Activated CD8-positive, alpha-beta memory T cell treated with anti-CD3 and anti-CD28 coated beads, Interleukin-2, amount 50 U/mL, for 24 hours (primary cell): ENCODE measurements around the gene SAMD14.

ENCODE experiments used
- DNase-seq: peaks from one replicate; pipeline ENCODE4 v3.0.0-alpha.2; 2020; ENCODE audit errors: extremely low read depth

The SAMD14 gene

DNA sequence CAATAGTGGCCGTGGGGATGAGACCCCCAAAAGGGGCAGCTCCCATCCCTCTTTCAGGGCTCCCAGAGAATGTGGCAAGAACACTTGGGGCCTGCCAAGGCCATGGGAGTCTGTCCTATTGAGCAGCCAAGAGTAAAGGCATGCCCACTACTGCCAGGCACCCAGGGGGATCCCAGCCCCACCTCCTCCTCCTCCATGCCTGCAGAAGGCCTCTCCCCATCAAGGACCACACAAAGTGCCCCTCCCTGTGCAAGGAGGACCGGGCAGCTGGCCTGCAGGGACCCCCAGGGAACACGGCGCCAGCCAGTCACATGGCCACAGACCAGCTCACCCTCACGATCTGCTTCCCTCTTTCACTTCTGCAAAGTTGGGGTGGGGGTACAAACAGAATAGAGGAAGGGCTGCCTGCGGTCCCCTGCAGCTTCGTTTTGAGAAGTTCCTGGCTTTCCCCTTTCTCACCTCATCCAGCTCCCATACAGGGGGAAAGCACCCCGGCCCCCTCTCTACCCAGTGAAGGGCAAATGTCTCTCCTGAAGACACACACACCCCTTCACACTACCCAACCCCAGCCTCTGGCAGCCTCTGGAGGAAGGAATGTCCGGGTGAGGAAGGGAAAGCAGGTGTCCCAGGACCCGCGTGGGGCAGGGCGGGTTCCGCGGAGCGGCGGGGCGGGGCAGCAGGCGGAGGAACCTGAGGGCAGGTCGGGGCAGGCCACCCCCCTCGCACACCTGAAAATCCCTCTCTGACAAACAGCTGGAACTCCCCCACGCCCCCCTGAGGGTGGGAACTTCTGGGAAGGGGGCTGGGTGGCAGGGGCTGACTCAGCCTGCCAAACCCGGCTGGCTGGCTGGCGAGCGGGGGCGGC lies 18.5 kb upstream of the SAMD14 start:
- peak; percentile 56 for DNase-seq

DNA sequence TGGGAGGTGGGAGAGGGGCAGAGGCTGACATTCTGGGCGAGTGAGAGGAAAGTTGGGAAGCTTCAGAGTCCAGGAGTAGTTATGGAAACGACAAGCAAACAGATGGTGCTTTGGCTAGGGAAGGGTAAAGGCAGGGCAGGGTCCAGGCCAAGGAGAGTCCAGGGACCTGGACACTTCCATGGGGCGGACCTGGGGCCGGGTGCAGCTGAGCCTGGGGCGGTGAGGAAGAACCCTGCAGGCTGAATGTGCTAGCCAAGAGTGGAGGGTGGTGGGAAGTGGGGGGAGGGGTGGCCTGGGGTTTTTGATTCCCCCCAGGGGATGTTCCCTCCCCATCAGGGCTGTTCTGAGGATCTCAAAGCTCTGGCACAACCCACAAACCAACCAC lies 17.9 kb upstream of the SAMD14 start:
- no peak for DNase-seq

DNA sequence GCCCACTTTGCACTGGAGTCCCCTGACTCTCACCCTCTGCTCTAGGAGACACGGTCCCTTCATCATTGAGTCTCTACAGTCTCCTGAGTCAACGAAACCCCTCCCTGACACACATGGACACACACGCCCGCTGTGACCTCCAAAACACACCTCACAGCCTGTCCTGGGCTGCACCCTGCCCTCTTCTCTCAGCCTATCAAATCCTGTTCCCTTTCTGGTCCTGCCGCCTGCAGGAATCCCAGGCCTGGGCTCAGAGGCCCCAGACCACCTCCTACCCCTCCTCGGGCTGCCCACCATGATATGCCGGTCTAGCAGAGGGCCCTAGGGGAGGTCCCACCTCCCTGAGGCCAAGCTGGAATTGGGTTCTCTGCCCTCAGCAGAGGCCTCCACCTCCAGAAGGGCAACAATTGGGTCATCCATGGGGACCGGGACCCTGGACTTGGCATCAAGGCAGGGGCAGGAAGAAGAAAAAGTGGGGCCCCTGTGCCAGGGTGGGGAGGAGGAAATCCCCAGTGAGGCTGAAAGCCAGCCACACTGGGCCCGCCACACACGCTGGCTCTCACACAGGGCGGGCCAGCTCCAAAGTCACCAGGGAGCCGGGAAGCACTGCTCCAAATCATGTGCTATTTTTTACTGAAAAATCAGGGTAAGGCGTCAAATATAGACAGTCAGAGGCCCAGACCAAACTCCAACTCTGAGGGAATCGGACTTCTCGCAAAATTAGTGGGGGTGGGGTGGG lies 17.1 kb upstream of the SAMD14 start:
- no peak for DNase-seq

DNA sequence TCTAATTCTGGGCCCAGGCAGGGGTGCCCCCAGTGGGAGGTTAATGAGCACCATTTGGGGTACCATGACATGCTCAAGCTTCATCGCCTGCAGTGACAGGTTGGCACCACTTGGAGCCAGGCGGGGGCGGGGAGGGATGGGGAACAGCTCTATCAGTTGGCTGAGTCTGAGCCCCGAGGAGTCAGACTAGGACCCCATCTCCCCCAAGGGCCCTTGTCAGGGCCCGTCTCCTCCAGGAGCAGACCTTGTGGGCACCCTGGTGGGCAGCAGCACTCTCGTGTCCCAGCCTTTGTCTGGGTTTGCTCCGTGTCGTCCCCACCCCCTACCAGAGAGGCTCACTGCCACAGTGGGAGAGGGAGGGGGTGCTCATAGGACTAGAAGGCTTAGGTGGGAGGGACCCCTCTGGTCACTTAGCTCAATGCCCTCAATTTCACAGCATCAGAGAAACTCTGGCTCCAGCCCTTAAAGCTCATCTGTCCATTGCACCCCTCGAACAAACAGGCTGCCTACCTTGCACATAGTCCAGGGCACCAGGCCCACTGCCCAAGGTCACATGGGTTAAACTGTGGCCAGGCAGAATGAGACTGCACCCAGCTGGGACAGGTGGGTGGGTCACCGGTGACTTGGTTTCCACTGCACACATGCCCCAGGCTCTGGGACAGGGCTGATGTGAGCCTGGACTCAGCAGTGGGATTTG lies 16.4 kb upstream of the SAMD14 start:
- DNase-seq = no peak

- no peak for DNase-seq
These were observed 15.7 kb upstream of the SAMD14 start for GRCh38 chr17:50145532-50146229.

GRCh38 chr17:50144845-50145531 lies 15.0 kb upstream of the SAMD14 start:
- DNase-seq = no peak

GRCh38 chr17:50144355-50144754 lies 14.4 kb upstream of the SAMD14 start:
- no peak for DNase-seq

DNA sequence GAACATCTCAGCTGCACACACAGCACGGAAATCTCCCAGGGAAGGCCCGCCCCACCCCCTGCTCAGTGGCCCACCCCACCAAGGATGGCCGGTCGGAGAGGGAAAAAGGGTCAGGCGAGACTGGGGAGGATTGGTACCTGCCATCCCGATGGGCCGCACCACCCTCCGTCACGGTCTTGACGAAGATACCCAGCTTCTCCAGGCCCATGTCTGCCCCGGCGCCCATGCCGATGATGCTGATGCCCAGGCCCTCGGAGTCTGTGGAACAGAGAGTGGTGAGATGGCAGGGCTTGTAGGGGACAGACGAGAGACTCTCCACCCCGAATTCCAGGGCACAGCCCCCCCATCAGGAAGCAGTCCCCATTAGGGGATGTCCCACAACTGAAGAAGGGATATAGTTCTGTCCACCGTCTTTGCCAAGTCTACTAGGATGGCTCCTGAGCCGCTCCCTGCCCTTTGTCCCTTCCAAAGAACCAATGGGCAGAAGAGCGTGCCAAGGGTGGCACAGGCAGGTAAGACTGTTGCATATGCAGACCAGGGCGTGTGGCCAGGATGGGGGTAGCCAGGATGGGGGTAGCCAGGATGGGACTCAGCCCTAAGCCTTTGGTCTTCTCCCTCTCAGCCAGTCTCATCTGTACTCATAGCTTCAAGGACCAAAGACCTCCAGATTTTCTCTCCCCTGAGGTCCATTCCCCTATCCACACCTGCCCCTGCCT lies 13.7 kb upstream of the SAMD14 start:
- no peak for DNase-seq

DNA sequence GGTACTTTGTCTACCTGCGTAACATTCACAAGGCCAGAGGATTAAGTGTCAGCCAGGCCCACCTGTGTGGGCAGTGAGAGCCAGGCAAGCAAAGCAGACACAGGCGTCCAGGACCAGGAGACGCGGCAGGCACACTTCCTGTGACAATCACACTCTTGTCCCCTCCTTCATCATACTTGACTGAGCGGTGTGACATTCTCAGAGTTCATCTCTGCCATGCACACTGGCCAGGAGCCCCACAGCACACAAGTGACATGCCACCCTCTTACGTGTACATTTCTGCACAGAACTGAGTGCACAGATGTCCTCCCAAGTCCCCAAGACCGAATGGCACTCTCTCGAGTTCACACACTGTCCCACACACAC lies 11.8 kb upstream of the SAMD14 start:
- no peak for DNase-seq

- DNase-seq = no peak
These were observed 11.2 kb upstream of the SAMD14 start for GRCh38 chr17:50141026-50141744.

DNA sequence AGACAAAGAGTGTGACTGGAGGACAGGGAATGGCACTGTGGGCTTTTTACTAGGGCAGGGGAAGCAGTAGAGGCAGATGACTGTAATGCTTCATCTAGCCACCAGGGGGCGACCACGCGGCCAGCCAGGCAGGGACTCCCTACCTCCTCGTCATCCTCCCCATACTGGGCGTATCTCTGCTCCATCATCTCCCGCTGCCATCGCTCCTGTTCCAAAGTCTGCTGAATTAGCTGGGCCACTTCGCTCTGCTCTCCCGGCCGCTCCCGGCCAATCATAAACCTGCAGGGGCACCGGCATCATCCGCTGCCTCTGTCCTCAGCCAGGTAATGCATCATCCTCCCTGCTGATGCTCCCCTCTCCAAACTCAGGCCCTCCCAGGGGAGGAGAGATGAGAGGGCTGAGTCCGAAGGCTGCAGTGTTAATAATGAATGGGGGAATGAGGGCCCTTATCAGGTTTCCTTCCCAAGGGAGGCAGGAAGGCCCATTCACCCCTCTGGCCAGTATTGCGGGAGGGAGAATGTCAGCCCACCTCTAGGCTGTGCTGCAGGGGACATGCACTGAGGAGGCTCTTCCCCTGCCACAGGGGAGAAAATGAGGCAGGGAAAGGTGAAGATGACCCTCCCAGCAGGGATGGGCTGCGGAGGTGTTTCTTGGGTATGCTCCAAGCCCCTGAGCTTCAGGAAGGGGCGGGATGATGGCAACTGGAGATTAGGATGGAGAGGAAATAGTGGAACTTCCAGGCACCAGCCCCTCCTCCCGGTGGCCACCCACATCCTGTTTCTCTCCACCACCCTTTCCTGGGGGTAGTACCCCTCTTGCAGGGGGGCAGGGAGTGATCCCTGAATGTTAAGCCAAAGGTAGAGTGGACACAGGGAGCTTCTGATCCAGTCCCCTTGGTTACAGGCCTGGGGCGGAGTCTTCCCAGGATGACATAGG lies 10.3 kb upstream of the SAMD14 start:
- peak; percentile 68 for DNase-seq

- no peak for DNase-seq
These were observed 9.3 kb upstream of the SAMD14 start for GRCh38 chr17:50139185-50139783.

DNA sequence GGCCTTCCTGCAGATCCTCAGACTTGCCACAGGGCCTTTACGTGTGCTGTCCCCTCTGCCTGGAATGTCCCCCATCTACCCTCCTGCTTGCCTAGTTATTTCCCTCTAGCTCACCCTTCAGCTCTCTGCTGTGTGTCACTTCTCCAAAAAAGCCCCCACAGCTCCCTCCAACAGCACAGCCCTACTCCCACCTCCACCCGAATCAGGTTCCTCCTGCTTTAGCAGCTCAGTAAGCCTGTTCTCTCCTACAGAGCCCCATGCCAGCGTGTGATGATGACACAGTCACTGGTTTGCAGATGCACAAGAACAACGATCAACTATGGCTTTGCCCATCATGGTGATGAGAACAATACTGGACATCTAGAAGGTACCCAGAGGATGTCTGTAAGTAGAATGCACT lies 7.1 kb upstream of the SAMD14 start:
- DNase-seq = no peak

- no peak for DNase-seq
These were observed 6.2 kb upstream of the SAMD14 start for GRCh38 chr17:50136096-50136687.

DNA sequence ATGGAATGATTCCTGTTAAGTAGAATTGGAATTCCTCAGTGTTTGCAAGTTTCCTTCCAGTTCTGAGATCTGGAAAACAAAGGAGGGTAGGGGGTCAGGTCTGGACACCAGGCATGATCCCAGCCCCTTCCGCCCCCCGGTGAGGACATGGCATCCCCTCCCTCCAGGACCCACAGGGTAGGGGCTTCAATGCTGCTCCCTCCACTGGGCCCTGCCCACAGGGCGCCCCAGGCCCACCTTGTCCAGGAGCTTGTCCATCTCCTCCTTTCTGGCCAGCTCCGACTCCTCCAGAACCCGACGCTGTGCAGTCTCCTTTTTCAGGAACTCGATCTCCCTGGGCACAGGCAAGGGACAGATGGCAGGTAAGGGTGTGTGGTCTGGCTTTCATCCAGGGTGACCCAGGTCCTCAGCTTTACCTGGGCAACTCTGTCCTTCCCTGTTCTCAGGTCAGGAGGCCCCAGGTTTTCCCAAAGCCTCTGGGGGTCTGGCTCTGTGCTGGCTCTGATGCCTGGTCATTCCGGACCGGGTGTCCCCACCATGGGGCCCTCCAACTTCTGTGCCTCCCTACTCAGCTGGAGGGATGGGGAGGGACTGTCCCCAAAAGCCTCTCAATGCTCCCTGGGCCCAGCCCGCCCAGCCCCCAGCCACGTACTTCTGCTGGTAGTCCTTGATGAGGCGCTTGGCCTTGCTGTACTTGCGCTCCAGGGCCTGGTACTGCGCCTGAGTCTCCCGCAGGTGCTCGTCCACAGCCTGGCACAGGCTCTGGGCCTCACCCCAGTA lies 5.5 kb upstream of the SAMD14 start:
- no peak for DNase-seq

- no peak for DNase-seq
These were observed 4.5 kb upstream of the SAMD14 start for GRCh38 chr17:50134206-50135110.
